Gastroesophageal sphincter (tissue), 3 donors: ENCODE measurements around the gene SLAMF8.

Experiments used
- CTCF ChIP-seq, 4 experiments: fragments of 200-600 bp in 2 of 4; fragments of 450-650 bp in 2 of 4; sonication (generic) in 1 of 4; IDR thresholded peaks; one replicate each; pipeline ENCODE4 v1.5.1; 2017 to 2019; ENCODE audit warnings: antibody characterized with exemption in 4 of 4, mild to moderate bottlenecking in 2 of 4, moderate library complexity in 2 of 4
- EP300 ChIP-seq: sonication (generic); formaldehyde crosslinking; IDR thresholded peaks from one replicate; pipeline ENCODE4 v1.6.1; 2017; ENCODE audit warnings: antibody characterized with exemption, mild to moderate bottlenecking

DNA sequence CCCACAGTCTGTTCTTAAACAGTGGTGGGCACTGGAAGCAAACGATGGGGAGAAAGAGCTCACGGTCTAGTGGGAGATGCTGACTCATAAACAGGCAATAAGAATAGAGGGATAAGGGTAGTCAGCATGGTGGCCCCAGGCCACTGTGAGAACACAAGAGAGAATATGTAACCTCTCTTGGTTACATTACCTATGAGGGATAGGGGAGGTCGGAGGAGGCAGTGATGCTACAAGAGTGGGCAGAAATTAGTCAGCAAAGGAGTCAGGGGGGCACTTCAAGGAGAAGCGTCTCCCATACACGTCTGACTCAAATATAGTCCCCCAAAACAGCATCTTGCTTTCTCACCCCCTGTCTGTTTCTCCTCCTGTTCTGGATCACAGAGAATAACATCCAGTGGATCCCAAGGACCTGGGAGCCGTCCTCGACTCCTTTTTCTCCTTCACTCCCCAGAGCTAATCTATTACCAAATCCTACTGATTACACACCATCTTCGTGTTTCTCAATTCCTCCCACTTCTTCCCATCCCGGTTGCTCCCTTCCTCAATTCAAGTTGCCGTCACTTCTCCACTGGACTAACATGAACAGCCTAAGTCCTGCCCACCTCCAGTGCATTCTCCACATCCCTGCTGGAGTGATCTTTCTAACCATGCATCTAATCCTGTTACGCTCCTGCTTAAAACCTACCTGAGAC lies 2.1 kb downstream of the SLAMF8 start:
- TF ChIP-seq CTCF (IDR thresholded peaks at IDR 0.05) (no peak), EP300 (no peak)
